Measurements from ENCODE around the gene CDC14B.

Gene CDC14B

GRCh38 chr9:96565671-96566497, 53.8 kb downstream of the CDC14B start:
- Histone ChIP-seq H4K20me1 (ENCODE audit: insufficient read depth, low read length, poor library complexity, severe bottlenecking) (no peaks in the 10 kb centered on the region), H3K4me1 (ENCODE audit: insufficient read depth, low read length, poor library complexity, severe bottlenecking) (no peaks in the 10 kb centered on the region), H3K36me3 (ENCODE audit: insufficient read depth, low read length) (no peaks in the 10 kb centered on the region), H3K9me2 (replicated peaks; ENCODE audit: low read depth, low read length) (no peaks in the 10 kb centered on the region), H3F3A (ENCODE audit: low read depth) (no peaks in the 10 kb centered on the region), H3K9me3 (ENCODE audit: insufficient read depth, low read depth, low read length) (no peaks in the 10 kb centered on the region), H2AFZ (ENCODE audit: low read length) (no peak overlapping the region), H3K9ac (ENCODE audit: low read depth, low read length, poor library complexity, severe bottlenecking) (no peak overlapping the region), H3K27me3 (ENCODE audit: insufficient read depth, low read length, poor library complexity, severe bottlenecking) (no peaks in the 10 kb centered on the region), H3K4me2 (ENCODE audit: low read depth, low read length, poor library complexity, severe bottlenecking) (no peak overlapping the region), H3K79me2 (ENCODE audit: insufficient read depth, low read length) (no peaks in the 10 kb centered on the region), H3K4me3 (ENCODE audit: low read length, poor library complexity, severe bottlenecking) (no peak overlapping the region)
- TF ChIP-seq EZH2phosphoT487 (IDR thresholded peaks at IDR 0.05; ENCODE audit: borderline replicate concordance): no peak
- TF ChIP-seq, protein P1, sequence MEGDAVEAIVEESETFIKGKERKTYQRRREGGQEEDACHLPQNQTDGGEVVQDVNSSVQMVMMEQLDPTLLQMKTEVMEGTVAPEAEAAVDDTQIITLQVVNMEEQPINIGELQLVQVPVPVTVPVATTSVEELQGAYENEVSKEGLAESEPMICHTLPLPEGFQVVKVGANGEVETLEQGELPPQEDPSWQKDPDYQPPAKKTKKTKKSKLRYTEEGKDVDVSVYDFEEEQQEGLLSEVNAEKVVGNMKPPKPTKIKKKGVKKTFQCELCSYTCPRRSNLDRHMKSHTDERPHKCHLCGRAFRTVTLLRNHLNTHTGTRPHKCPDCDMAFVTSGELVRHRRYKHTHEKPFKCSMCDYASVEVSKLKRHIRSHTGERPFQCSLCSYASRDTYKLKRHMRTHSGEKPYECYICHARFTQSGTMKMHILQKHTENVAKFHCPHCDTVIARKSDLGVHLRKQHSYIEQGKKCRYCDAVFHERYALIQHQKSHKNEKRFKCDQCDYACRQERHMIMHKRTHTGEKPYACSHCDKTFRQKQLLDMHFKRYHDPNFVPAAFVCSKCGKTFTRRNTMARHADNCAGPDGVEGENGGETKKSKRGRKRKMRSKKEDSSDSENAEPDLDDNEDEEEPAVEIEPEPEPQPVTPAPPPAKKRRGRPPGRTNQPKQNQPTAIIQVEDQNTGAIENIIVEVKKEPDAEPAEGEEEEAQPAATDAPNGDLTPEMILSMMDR (conservative IDR thresholded peaks at IDR 0.05; ENCODE audit: low read length): no peak

GRCh38 chr9:96564217-96564616, 55.4 kb downstream of the CDC14B start:
- Histone ChIP-seq H2AFZ (ENCODE audit: low read length) (no peak overlapping the region), H3K9me2 (replicated peaks; ENCODE audit: low read depth, low read length) (no peaks in the 10 kb centered on the region), H3K4me3 (ENCODE audit: low read length, poor library complexity, severe bottlenecking) (no peak overlapping the region), H3K27me3 (ENCODE audit: insufficient read depth, low read length, poor library complexity, severe bottlenecking) (no peaks in the 10 kb centered on the region), H3K79me2 (ENCODE audit: insufficient read depth, low read length) (no peaks in the 10 kb centered on the region), H3K9ac (ENCODE audit: low read depth, low read length, poor library complexity, severe bottlenecking) (no peak overlapping the region), H3K36me3 (ENCODE audit: insufficient read depth, low read length) (no peaks in the 10 kb centered on the region), H3K4me1 (ENCODE audit: insufficient read depth, low read length, poor library complexity, severe bottlenecking) (no peaks in the 10 kb centered on the region), H4K20me1 (ENCODE audit: insufficient read depth, low read length, poor library complexity, severe bottlenecking) (no peaks in the 10 kb centered on the region), H3F3A (ENCODE audit: low read depth) (no peaks in the 10 kb centered on the region), H3K9me3 (ENCODE audit: insufficient read depth, low read depth, low read length) (no peaks in the 10 kb centered on the region), H3K4me2 (ENCODE audit: low read depth, low read length, poor library complexity, severe bottlenecking) (no peak overlapping the region)
- TF ChIP-seq, protein P1 (conservative IDR thresholded peaks at IDR 0.05; ENCODE audit: low read length): no peak
- TF ChIP-seq EZH2phosphoT487 (IDR thresholded peaks at IDR 0.05; ENCODE audit: borderline replicate concordance): no peak

GRCh38 chr9:96559339-96559943, 60.2 kb downstream of the CDC14B start:
- Histone ChIP-seq H3K4me1 (ENCODE audit: insufficient read depth, low read length, poor library complexity, severe bottlenecking) (no peaks in the 10 kb centered on the region), H3K27me3 (ENCODE audit: insufficient read depth, low read length, poor library complexity, severe bottlenecking) (no peaks in the 10 kb centered on the region), H3K36me3 (ENCODE audit: insufficient read depth, low read length) (no peaks in the 10 kb centered on the region), H2AFZ (ENCODE audit: low read length) (no peak overlapping the region), H3K9me2 (replicated peaks; ENCODE audit: low read depth, low read length) (no peaks in the 10 kb centered on the region), H3K79me2 (ENCODE audit: insufficient read depth, low read length) (no peaks in the 10 kb centered on the region), H3K4me3 (ENCODE audit: low read length, poor library complexity, severe bottlenecking) (no peak overlapping the region), H3F3A (ENCODE audit: low read depth) (no peaks in the 10 kb centered on the region), H3K9me3 (ENCODE audit: insufficient read depth, low read depth, low read length) (no peaks in the 10 kb centered on the region), H3K4me2 (ENCODE audit: low read depth, low read length, poor library complexity, severe bottlenecking) (no peak overlapping the region), H3K9ac (ENCODE audit: low read depth, low read length, poor library complexity, severe bottlenecking) (no peak overlapping the region), H4K20me1 (ENCODE audit: insufficient read depth, low read length, poor library complexity, severe bottlenecking) (no peaks in the 10 kb centered on the region)
- TF ChIP-seq EZH2phosphoT487 (IDR thresholded peaks at IDR 0.05; ENCODE audit: borderline replicate concordance): no peak
- TF ChIP-seq, protein P1 (conservative IDR thresholded peaks at IDR 0.05; ENCODE audit: low read length): no peak

Data from Loucy (cell line).